ENCODE measurements around the gene PLEKHH2.

GRCh38 chr2:43777306-43777926 lies 140.4 kb downstream of the PLEKHH2 start:
- TF ChIP-seq CTCF (IDR thresholded peaks at IDR 0.05) (no peak), POLR2A (IDR thresholded peaks at IDR 0.05) (no peak)

All from Peyer's patch (tissue), 4 donors.